Measurements from ENCODE around the gene MACROD2. TPM values are rescaled to one million over a fixed set of nuclear protein-coding genes. Genes with fewer than 3 reads are reported as not detected.

The MACROD2 gene
- polyA plus RNA-seq, 1 donor (not counting 4 experiments of a cell fraction or from before 2014, with no cell fraction given), result 0.71 TPM

DNA sequence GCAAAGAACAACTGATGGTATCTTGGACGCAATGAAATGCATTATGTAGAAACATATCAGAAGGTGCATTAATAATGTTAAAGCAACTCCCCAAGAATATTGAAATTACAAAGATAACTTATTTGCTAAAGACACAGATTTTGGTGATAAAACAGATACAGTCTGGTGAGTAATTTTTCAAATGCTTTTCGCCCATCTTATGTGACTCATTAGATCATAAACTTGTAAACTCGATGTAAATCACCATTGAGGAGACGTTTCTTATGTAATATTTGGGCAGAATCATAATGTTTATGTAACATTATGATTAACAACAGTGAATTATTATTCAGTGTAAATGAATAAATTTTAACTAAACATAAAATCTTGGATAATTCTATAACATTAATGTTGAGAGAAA is 1969.8 kb downstream of the MACROD2 start:
- no peak for DNase-seq (ENCODE audit: low read depth, low spot score)
- TF ChIP-seq CTCF (optimal IDR thresholded peaks at IDR 0.05 in 1 of 3, IDR thresholded peaks at IDR 0.05 in 1 of 3, conservative IDR thresholded peaks at IDR 0.05 in 1 of 3; ENCODE audit: extremely low read depth in 1 of 3, insufficient read depth in 2 of 3, low read length in 3 of 3), result no peak
- Histone ChIP-seq H3K4me1 (ENCODE audit: control insufficient read depth, extremely low read depth, insufficient read depth, low read length) (no peaks in the 10 kb centered on the region), H3K9ac (ENCODE audit: control insufficient read depth, extremely low read depth, insufficient read depth, low read length) (no peak overlapping the region), H3K4me2 (ENCODE audit: control insufficient read depth, extremely low read depth, insufficient read depth, low read depth, low read length) (no peak overlapping the region), H3K27ac (ENCODE audit: control insufficient read depth, insufficient read depth, low read length) (no peak overlapping the region), H3K9me1 (ENCODE audit: control insufficient read depth, extremely low read depth, insufficient read depth, low read length) (no peaks in the 10 kb centered on the region), H2AFZ (ENCODE audit: control insufficient read depth, low read length) (no peak overlapping the region), H3K27me3 (ENCODE audit: control insufficient read depth, extremely low read depth, insufficient read depth, low read length) (no peaks in the 10 kb centered on the region), H3K79me2 (ENCODE audit: control insufficient read depth, insufficient read depth, low read length) (no peaks in the 10 kb centered on the region), H4K20me1 (ENCODE audit: control insufficient read depth, extremely low read depth, insufficient read depth, low read length) (no peaks in the 10 kb centered on the region), H3K36me3 (ENCODE audit: control insufficient read depth in 2 of 2, extremely low read depth in 1 of 2, insufficient read depth in 2 of 2, low read length in 2 of 2) (no peaks in the 10 kb centered on the region), H3K9me3 (ENCODE audit: control insufficient read depth, low read depth, low read length) (no peaks in the 10 kb centered on the region), H3K4me3 (ENCODE audit: control insufficient read depth in 2 of 3, extremely low read depth in 1 of 3, insufficient read depth in 2 of 3, low read depth in 1 of 3, low read length in 3 of 3) (no peak overlapping the region)
- no peak for FAIRE-seq
- dilution Hi-C loops (cut with MboI; ENCODE audit: extremely low pct_ligation_motif_present, low sequenced_read_pairs), result no loop called here

- Histone ChIP-seq H3K9me3 (ENCODE audit: control insufficient read depth, low read depth, low read length) (no peaks in the 10 kb centered on the region), H4K20me1 (ENCODE audit: control insufficient read depth, extremely low read depth, insufficient read depth, low read length) (no peaks in the 10 kb centered on the region), H3K27me3 (ENCODE audit: control insufficient read depth, extremely low read depth, insufficient read depth, low read length) (no peaks in the 10 kb centered on the region), H3K9me1 (ENCODE audit: control insufficient read depth, extremely low read depth, insufficient read depth, low read length) (no peaks in the 10 kb centered on the region), H3K9ac (ENCODE audit: control insufficient read depth, extremely low read depth, insufficient read depth, low read length) (no peak overlapping the region), H3K79me2 (ENCODE audit: control insufficient read depth, insufficient read depth, low read length) (no peaks in the 10 kb centered on the region), H3K4me1 (ENCODE audit: control insufficient read depth, extremely low read depth, insufficient read depth, low read length) (no peaks in the 10 kb centered on the region), H2AFZ (ENCODE audit: control insufficient read depth, low read length) (no peak overlapping the region), H3K27ac (ENCODE audit: control insufficient read depth, insufficient read depth, low read length) (no peak overlapping the region), H3K4me2 (ENCODE audit: control insufficient read depth, extremely low read depth, insufficient read depth, low read depth, low read length) (no peak overlapping the region), H3K36me3 (ENCODE audit: control insufficient read depth in 2 of 2, extremely low read depth in 1 of 2, insufficient read depth in 2 of 2, low read length in 2 of 2) (no peaks in the 10 kb centered on the region), H3K4me3 (ENCODE audit: control insufficient read depth in 2 of 3, extremely low read depth in 1 of 3, insufficient read depth in 2 of 3, low read depth in 1 of 3, low read length in 3 of 3) (no peak overlapping the region)
- dilution Hi-C loops (cut with MboI; ENCODE audit: extremely low pct_ligation_motif_present, low sequenced_read_pairs), result no loop called here
- FAIRE-seq, result no peak
- no peak for TF ChIP-seq CTCF (optimal IDR thresholded peaks at IDR 0.05 in 1 of 3, IDR thresholded peaks at IDR 0.05 in 1 of 3, conservative IDR thresholded peaks at IDR 0.05 in 1 of 3; ENCODE audit: extremely low read depth in 1 of 3, insufficient read depth in 2 of 3, low read length in 3 of 3)
- no peak for TF ChIP-seq EZH2 (IDR thresholded peaks at IDR 0.05; ENCODE audit: low read length)
- no peak for DNase-seq (ENCODE audit: low read depth, low spot score)
Observed at GRCh38 chr20:15967334-15967733, 1972.0 kb downstream of the MACROD2 start.
